IPS DF 4.7 (cell line): ENCODE measurements around the gene PANX1.
"Not testable (repeated sequence)": the region's sequence is repeated elsewhere in the genome, so short reads cannot be mapped to it uniquely, and the experiment has no call there.

Experiments used
- DNase-seq: peaks from one replicate; pipeline ENCODE4 v3.0.0-alpha.2; 2013; ENCODE audit warnings: low spot score; ENCODE audit errors: extremely low read depth

PANX1 gene, protein sequence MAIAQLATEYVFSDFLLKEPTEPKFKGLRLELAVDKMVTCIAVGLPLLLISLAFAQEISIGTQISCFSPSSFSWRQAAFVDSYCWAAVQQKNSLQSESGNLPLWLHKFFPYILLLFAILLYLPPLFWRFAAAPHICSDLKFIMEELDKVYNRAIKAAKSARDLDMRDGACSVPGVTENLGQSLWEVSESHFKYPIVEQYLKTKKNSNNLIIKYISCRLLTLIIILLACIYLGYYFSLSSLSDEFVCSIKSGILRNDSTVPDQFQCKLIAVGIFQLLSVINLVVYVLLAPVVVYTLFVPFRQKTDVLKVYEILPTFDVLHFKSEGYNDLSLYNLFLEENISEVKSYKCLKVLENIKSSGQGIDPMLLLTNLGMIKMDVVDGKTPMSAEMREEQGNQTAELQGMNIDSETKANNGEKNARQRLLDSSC

DNA sequence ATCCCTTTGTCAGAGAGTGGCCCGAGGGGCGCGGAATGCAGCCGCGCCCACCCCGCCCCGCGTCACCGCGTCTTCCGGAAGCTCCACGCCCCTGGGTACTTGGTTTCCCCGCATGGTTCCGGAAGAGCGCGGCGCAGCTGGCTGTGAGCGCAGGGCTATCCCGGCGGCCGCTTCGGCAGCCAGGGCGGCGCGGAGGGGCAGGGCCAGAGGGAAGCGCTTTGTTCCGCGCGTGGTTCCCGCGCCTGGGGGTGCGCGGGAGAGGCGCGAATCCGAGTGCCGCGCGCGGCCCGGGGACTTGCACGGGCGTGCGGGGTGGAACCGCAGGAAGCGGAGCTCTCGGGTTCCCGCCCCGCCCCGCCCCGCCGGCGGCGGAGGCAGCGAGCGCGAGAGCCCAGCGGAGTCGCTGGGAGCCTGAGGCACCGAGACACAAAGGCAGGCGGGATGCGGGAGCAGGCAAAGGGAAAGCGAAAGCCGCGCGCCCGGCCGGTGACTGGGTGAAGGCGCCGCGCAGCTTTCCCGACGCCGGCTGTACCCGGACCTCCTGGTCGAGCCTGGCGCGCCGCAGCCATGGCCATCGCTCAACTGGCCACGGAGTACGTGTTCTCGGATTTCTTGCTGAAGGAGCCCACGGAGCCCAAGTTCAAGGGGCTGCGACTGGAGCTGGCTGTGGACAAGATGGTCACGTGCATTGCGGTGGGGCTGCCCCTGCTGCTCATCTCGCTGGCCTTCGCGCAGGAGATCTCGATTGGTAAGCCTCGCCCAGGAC is at the start of gene PANX1:
Gene PANX1, plus strand, starts transcription at position 96 of the 766 bp plus-strand sequence. Its CDS starts 472 bp downstream, at position 568.
- no peak for DNase-seq

DNA sequence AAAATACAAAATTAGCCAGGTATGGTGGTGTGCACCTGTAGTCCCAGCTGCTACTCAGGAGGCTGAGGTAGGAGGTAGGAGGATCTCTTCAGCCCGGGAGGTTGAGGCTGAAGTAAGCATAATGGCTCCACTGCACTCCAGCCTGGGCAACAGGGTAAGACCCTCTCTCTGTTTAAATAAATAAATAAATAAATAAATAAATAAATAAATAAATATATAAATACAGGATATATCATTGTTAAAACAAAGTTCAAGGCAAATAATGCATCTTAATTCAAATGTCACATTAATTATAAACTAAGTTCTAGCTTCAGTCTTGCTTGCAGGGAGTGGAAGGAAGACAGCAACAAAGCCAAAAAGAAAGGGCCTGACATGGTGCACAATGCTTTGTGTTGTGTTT is 44.5 kb upstream of the PANX1 start:
- DNase-seq: no peak

DNA sequence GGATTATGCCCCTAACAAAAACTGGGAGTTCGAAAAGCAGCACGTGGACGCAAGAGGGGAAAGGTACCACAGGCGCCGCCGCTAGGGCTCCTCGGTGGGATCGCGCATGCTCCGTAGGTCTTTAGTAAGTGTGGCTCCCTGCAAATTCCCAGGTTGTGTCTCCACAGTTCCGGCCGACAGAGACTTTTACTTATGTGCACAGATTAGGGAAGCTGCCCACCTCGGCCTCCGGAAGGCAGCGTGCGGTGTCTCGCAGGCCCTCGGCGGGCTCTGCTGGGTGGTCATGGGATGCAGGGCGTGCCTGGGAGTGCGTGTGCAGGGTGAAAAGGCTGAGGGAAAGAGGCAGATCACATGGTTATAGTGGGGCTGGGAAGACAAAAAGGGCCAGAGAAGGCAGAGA is 39.7 kb upstream of the PANX1 start:
- no peak for DNase-seq

DNA sequence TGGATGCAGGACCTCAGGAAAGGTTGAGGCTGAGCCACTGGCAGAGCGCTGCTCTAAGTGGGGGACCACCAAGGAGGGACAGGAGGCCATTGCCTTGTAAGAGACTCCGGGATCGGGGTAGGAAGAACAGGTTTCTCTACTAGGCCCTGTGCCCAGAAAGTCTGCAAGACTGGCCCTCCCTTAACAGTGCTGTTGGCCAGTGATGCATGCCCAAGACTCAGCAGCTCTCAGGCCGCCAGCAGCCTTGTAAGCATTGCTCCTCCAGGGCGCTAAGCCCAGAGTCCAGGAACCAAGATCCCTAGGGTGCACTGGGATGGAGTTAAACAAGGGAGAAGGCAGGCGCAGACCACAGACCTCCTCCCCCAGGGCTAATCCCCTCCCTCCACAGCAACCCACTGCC is 39.3 kb upstream of the PANX1 start:
- DNase-seq: no peak

DNA sequence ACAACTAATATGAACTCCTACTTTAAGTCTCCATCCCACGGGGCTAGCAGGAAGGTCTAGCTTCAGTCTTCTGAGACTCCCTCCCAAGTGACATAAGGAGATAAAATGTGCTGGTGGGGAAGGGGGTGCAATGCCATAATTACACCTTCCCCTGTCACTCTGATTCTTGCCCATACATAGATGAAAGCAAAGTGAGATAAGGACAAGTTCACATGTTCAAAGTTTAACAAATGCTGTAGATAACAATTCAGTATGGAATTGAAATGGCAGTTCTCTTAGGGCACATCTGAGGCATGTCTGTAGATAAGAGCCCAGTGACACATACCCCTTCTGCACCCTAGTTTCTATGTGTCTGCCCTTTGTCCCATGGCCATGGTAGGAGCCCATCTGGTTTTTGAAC is 38.2 kb upstream of the PANX1 start:
- no peak for DNase-seq

DNA sequence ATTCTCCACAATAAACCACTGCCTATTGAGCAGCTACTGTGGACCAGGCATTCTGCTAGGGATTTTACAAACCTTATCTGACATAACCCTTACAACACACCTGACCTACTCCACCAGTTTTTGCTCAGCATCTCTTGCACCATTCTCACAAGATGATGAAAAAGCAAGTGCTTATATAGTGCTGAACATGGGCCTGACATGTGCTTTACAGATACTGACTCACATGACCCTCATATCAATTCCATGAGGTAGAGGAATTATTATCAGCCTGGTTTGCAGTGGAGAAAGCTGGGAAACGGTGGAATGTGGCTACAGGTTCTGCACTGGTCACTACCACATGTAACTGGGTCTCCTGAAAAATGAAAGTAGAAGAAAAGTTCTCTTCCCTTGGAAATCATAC is 37.5 kb upstream of the PANX1 start:
- DNase-seq: no peak

DNA sequence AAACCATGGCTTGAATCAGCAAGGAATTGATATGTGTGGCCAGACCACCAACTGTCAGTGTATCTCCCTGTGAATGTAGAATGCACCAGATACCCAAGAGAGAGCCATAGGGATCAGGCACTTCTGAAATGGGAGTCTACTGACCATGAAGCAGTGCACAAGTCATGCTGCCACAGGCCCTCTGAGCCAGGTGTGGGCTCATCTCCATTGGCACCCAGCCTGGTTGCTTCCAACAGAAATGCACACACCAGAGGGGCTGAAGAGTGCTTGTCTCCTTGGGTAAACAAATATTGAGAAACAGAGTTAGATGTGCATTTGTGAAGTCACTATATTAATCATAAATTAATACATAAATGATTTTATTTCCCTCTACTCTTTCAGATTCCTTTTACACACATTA is 28.4 kb upstream of the PANX1 start:
- DNase-seq: no peak

DNA sequence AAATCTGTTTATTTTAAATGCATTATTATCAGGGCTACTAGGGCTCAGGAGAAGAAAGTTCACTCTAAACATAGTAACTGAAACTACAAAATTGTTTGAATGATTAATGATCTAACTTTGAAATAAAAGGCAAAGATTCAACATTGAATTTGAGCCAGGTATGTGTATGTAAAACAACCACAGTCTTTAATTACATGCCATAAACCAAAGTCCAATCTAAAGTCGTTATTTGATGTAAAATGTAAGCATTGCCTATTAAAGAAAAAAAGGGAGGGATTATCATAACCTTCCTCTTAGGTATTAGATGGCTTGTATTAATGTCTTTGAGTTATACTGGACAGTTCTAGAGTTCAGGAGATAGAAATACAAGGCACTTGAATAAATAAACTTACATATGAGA is 25.2 kb upstream of the PANX1 start:
- no peak for DNase-seq

DNA sequence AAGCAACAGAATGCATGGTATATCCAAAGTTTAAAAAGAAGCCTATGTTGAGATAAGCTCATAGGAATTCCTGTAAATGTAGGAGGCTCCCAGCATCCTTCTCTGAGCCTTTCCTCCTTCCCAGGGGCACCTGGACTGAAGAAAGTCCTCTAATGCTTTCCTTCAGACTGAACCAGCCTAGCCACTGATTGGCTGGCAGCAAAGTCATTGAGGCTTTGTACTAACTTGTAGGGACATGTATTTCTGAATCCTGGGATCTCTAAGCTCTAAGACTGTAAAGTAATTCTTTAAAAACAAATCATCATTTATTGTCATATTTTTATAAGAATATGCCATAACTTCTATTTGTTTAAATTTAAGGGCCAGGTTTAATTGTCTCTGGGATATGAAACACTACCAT is 23.9 kb upstream of the PANX1 start:
- DNase-seq: no peak

DNA sequence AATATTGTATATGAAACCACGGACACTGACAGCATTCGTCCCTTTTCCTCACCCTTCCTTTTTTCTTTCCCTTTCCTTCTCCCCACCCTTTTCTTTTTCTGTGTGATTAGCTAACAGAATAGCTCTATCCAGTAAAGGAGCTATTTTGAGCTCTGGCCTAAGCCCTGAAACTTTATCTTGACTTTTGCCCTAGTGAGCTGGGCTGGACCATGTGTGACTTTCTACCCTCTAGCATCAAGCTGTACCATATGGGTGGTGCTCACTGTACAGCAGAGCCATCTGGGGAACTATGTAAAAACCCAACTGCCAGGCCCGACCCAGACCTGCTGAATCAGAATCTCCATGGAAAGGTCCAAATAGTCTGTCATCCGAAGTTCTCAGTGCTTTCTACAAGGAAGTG is 21.9 kb upstream of the PANX1 start:
- DNase-seq: no peak

DNA sequence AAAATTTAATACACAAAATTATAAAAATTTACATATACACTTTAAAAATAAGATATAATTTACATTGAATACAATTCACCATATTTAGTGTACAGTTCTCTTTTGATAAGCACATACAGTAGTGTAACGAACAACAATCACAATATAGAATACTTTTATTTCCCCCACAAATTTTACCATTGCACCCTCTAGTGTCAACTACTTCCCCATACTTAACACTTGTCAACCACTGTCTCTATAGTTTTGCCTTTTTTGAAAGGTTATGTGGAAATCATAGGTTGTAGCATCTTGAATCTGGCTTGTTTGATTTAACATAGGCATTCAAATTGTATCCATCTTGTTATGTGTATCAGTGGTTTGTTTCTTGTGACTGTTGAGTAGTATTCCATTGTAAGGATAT is 21.3 kb upstream of the PANX1 start:
- DNase-seq: no peak

DNA sequence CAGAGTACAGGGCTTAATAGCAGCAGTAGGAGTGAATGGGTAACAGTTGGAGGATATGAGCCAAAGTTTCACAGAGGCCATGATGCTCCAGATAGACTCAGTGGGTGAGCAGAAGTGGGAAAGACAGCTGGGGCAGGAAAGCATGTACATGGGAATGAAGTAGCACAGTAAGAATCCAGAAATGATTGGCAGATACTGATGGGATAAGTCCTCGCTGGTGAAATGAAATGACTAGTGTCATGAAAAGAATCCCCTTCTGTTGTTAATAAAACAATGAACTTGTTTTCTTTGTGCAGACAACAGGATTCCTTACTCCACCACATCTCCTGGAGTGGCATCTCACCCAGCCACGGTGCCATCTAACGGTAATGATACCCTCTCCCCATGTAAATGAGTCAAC is 17.4 kb upstream of the PANX1 start:
- DNase-seq: no peak

DNA sequence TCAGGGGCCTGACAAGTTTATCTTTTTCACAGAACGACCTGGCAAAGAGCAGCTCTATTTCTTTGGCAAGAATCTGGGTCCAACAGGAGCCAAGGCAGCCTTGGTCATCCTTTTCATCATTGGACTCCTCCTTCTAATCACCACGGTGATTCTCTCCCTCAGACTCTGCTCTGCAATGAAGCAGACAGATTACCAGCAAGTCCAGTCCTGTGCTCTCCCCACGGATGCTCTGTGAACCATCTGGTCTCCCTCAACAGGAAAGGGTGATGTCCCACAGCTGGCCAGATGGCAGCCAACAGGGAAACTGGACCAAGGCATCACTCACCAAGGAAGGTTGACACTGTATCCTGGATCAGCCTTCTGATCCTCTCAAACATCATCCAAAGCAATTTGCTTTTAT is 17.0 kb upstream of the PANX1 start:
- no peak for DNase-seq

DNA sequence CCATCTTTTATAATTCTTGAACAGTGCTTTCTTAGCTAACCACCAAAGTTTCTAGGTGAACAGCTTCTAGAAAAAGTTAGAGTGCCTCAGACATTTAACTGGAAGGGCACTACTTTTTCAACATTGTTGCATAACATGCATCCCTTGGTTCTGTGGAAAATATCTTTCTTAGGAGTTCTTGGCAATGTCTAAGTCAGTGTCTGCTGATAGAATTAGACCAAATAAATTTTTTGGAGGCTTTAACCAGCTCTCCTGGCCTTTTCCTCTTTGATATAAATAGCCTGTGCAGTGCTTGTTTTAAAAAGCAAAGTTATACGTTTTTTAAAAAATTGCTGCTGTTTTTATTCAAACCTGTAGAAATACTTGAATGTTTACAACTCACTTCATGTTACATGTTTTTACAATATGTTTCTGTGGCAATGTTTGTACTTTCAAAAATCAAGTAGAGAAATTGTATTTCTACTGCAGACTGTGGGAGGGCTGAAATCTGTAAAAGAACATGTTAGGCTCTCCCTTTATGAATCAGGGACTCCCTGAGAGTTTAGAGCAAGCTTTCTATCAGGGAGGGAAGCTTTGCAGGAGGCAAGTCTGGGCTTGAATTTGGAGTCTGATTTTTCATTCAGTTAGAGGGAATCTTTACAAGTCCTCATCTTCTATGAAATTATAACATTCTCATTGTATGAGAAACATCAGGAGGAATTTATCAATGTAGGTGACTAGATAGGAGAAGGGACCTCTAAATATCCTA is 16.3 kb upstream of the PANX1 start:
- DNase-seq: no peak

DNA sequence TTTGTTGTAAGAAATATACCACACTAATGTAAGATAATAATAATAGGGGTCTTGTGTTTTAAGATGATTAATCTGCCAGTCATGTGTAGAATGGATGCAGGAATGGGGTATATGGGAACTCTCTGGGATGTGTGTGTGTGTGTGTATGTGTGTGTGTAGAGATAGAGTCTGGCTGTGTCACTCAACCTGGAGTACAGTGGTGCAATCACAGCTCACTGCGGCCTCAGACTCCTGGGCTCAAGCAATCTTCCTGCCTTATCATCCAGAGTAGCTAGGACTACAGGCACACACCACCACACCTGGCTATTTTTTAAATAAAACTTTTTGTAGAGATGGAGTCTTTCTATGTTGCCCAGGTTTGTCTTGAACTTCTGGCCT is 11.5 kb upstream of the PANX1 start:
- no peak for DNase-seq

DNA sequence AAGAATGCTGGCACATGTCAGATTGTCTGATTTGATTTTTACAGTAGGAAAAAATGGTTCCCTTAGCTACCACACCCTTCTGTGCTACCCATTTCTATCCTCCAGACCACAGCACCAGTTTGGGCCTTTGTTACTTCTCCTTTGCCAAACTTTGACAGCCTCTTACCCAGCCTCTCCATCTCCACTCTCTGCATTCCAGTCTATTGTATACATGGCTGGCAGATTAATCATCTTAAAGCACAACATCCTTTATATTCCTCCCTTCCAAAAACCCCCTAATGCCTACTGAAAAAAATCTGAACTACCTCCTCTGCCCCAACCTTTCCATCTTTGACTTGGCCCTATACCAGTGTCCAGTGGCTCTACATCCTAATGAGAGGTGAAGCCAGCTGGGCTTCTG is 10.8 kb upstream of the PANX1 start:
- no peak for DNase-seq

DNA sequence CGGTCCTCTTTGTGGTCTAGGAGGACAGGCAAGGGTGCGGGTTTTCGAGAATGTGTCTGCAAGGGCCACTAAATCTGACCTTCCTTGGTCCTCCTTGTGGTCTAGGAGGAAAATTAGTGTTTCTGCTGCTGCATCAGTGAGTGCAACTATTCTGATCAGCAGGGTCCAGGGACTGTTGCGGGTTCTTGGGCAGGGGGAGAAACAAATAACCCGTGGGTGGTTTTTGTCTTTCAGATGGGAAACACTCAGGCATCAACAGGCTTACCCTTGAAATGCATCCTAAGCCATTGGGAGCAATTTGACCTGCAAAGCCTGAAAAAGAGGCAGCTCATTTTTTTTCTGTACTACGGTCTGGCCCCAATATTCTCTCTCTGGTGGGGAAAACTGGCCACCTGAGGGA is 9.0 kb upstream of the PANX1 start:
- not testable (repeated sequence) for DNase-seq

DNA sequence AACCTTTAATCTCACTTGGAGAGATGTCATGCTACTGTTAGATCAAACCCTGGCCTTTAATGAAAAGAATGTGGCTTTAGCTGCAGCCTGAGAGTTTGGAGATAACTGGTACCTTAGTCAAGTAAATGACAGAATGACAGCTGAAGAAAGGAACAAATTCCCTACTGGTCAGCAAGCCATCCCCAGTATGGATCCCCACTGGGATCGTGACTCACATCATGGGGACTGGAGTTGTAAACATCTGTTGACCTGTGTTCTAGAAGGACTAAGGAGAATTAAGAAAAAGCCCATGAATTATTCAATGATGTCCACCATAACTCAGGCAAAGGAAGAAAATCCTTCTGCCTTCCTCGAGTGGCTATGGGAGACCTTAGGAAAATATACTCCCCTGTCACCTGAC is 8.1 kb upstream of the PANX1 start:
- DNase-seq: not testable (repeated sequence)

DNA sequence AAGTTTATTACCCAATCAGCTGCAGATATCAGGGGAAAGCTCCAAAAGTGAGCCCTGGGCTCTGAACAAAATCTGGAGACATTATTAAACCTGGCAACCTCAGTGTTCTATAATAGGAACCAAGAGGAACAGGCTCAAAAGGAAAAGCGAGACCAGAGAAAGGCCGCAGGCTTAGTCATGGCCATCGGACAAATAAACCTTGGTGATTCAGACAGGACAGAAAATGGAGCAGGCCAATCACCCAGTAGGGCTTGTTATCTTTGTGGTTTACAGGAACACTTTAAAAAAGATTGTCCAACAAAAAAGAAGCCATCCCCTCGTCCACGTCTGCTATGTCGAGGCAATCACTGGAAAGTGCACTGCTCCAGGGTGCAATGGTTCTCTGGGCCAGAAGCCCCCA is 7.7 kb upstream of the PANX1 start:
- no peak for DNase-seq

DNA sequence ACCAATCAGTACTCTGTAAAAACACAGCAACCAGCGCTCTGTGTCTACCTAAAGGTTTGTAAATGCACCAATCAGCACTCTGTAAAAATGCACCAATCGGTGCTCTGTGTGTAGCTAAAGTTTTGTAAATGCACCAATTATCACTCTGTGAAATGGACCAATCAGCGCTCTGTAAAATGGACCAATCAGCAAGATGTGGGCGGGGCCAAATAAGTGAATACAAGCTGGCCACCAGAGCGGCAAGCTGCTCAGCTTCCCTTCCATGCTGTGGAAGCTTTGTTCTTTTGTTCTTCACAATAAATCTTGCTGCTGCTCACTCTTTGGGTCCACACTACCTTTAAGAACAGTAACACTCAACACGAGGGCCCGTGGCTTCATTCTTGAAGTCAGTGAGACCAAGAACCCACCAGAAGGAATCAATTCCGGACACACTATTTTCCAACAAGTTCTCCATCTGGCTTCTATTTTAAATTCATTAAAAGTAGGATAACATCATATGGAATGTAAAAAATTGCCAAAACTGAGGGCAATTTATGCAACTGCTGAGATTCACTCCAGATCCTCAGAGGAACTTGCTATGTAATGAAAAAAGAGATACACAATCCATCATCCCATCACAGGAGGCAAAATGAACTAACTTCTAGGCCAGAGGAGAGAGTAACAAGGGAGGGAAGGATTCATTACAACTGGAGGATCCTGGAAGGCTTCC is 3.1 kb upstream of the PANX1 start:
- DNase-seq: no peak

DNA sequence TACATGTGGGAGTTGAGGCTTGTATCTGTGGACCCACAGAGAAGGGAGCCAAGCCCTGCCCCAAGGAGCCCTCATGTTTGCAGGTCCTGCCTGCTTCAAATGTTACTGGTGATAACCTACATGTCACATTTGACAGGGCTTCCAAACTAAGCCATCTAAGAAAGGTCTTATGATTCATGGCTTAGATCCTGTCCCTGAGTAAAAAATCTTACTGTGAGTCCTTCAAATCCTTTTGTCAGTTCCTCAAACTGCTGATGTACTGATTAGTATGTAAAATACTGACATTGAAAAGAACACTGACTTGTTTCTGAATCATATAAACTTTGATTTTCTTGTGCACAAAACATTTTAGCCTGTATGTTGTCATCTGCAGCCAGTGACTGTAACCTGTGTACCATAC is 1.0 kb upstream of the PANX1 start:
- DNase-seq: no peak
